ENCODE measurements around the gene SRP9.

Gene SRP9

DNA sequence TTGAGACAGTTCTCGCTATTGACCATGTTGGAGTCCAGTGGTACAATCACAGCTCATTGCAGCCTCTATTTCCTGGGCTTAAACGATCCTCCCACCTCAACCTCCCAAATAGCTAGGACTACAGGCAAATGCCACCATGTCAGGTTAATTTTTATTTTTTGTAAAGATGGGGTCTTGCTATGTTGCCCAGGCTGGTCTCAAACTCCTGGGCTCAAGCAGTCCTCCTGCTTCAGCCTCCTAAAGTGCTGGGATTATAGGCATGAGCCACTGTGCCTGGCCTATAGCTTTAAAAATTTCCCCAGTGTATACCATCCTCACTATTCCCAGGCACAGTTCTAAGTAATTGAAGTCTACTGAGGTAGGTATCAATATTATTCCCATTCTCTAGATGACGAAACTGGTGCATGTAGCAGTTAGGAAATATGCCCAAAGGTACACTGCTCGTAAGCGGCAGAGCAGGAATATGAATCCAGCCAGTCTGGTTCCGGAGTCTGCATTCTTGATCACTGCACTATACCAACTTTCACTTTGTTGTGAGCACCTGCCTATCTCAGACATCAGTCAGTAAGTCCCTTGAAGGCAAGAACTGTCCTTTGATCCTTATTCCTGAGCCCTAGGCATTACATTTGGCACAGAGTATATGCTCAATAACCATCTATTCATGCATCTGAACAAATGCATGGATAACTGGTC lies 11.5 kb upstream of the SRP9 start:
- TF ChIP-seq, protein P1, sequence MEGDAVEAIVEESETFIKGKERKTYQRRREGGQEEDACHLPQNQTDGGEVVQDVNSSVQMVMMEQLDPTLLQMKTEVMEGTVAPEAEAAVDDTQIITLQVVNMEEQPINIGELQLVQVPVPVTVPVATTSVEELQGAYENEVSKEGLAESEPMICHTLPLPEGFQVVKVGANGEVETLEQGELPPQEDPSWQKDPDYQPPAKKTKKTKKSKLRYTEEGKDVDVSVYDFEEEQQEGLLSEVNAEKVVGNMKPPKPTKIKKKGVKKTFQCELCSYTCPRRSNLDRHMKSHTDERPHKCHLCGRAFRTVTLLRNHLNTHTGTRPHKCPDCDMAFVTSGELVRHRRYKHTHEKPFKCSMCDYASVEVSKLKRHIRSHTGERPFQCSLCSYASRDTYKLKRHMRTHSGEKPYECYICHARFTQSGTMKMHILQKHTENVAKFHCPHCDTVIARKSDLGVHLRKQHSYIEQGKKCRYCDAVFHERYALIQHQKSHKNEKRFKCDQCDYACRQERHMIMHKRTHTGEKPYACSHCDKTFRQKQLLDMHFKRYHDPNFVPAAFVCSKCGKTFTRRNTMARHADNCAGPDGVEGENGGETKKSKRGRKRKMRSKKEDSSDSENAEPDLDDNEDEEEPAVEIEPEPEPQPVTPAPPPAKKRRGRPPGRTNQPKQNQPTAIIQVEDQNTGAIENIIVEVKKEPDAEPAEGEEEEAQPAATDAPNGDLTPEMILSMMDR (IDR thresholded peaks at IDR 0.05; ENCODE audit: low read depth, low read length), result no peak
- no peak for DNase-seq (ENCODE audit: extremely low read depth, low read depth)

DNA sequence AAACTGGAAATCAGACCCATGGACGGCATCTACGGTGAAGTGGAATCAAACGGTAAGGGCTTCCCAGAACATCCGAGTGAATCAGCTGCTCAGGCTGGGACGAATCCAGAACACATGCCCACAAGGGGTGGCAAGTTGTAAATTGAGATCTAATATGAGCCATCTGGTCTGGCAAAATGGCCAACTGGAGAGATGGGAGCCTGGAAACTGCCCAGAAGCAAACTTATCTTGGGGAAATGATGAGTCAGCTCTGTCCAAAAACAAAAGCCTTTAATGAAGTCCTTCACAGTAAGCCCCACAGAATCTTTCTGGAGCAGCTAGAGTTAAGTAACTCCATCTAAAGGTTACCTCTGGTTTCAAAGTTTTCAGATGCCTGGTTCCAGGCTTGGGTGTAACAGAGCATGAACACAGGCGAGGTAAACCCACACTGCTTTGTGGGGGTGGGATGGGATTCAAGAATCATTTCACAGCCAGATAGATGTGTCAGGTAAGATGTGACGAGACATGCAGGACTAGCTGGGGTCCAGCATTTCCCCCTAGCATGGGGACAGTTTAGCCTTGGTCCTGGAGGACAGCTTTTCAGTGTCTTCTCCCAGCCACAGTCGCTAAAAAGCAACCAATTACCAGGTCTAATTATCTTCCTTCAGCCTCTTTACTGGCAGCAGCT lies 10.5 kb upstream of the SRP9 start:
- DNase-seq (ENCODE audit: extremely low read depth, low read depth), result peak; percentile 93
- TF ChIP-seq, protein P1 (IDR thresholded peaks at IDR 0.05; ENCODE audit: low read depth, low read length), result no peak; the same call in 1 of the 2 replicates

DNA sequence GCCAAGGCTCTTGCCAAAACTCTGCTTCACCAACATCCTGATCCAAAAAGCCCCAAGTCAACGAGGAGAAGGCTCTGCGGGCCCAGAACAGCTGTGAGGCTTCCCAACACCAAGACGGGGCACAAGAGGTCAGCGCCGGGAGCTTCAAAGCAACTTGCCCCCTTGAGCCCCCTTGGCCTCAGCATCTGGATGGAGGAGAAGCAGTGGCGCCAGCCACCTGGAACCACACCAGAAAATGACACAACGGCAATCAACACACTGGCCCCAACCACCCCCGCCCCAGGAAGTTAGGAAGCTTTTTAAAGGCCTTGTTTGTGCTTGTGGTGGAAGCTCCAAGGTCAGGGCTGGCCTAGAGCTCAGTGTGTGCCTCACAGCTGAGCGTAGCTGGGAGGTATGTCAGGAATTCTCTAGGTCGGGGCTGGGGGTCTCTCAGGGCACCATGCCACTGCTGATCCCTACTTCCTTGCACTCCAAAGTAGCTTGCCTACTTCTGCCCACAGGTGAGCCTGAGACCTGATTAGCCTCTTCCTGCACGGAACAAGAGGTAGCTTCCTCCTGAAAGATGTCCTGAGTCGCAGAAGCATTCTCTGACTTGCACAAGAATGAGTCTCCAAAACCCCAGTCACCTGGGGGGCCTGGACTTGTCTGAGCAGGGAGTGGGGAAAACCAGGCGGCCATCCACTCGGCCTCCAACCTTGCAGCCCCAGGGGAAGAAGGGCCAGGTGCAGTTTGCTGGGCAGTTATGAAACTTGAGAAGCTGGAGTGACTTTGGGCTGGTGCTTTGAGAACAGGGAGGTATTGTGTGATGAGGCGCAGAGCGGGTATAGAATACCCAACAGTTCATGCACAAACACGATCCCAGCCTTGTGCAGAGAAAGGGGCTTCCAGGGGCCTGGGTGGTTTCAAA lies 9.7 kb upstream of the SRP9 start:
- DNase-seq (ENCODE audit: extremely low read depth, low read depth), result no peak
- TF ChIP-seq, protein P1 (IDR thresholded peaks at IDR 0.05; ENCODE audit: low read depth, low read length), result no peak

DNA sequence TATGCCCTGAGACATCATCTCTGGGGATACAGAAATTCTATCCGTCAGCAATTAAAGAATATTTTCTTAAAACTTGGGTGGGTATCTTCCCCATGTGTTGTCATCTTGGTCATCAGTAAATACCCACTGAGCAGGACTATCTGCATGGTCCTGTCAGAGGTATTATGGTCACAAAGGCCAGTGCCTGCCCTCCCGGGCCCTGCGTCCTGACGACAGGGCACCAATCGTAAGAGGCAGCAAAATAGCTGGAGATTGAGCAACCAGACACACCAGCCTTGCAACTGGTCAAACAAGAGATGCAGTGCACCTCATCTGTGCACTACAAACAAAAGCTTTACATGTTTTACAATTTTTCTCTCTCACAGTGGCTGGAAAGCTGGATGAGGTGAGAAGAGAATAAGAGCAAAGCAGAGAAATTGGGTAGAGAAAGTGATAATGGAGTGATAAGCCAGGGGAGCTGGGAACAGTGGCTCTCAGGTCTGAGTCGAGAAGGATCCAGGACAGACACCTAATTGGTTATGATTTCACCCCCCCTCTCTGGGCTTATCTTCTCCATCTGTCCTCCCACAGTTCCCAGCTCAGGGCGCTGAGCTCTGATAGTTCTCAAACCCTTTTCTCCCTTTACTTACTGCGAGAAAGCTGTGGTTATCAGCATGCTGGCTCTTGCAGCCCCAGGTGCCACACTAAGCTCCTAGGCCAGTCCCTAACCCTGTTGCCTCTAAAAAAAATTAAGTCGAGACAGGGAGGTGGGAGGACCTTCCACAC lies 8.8 kb upstream of the SRP9 start:
- TF ChIP-seq, protein P1 (IDR thresholded peaks at IDR 0.05; ENCODE audit: low read depth, low read length), result no peak

DNA sequence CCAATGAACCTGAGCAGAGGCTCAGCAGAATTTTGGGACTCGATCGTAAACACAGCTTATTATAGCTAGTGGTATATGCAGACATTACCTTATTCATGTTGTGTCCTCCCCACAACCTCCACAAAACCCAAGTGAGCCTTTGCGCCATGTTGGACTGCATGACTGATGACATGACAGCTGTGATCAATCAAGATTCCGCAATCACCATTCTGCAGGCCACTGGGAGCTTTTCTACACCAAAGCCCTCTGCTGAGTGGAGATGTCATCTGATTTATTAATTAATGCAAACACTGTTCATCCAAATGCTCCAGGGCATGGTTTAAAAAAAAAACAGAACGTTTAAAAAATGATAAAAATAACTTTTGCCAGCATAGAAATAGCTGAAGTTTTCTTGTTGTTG lies 7.9 kb upstream of the SRP9 start:
- TF ChIP-seq, protein P1 (IDR thresholded peaks at IDR 0.05; ENCODE audit: low read depth, low read length), result no peak
- no peak for DNase-seq (ENCODE audit: extremely low read depth, low read depth)

More for the DNA sequence above, 8.8 kb upstream of the SRP9 start:
- no peak for DNase-seq (ENCODE audit: extremely low read depth, low read depth)

DNA sequence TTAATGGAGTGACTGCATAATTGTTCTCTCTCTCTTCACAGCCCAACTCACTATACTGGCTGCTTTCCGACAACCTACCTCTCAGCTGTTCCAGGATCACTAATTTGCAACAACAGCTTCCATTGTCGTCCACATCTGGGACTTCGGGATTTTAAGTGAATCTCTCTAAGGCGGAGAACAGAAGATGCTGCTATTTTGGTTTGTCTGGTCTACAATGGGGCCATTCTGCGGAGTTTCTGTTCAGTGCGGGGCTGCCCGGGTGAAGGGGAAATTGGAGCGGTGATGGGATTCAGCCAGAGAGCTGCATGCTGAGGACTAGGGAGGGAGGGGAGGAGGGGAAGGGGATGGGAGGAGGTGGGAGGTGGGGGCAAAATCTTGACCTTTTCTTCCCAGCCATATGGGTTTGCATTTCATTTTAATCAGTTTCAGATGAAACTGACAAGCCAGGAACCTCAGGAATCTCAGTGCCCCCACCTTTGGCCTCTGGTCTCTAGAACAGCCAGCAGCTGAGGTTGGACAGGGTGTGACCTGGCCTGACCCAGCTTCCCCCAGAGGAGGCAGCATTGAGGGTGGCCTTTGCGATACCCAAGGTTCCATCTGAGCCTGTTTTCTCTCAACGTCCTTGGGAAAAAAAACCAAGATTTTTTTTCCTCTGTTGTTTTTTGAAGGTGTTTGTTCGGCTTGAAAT lies 6.9 kb upstream of the SRP9 start:
- DNase-seq (ENCODE audit: extremely low read depth, low read depth), result no peak
- TF ChIP-seq, protein P1 (IDR thresholded peaks at IDR 0.05; ENCODE audit: low read depth, low read length), result no peak; the same call in 1 of the 2 replicates
